Neuron (in vitro differentiated cells): ENCODE results near the gene FCRLA.
"Not testable (repeated sequence)": the region's sequence is repeated elsewhere in the genome, so short reads cannot be mapped to it uniquely, and the experiment has no call there.

ENCODE experiments used
- H2AFZ ChIP-seq: one replicate; pipeline ENCODE4 v1.6.1; 2013; ENCODE audit warnings: low read depth, mild to moderate bottlenecking, inconsistent platforms, low read length, moderate library complexity
- H3K27me3 ChIP-seq: one replicate; pipeline ENCODE4 v1.6.1; 2013; ENCODE audit warnings: low read length; ENCODE audit not compliant: insufficient read depth
- H3K36me3 ChIP-seq: one replicate; pipeline ENCODE4 v1.6.1; 2013; ENCODE audit warnings: low read length; ENCODE audit not compliant: insufficient read depth
- H3K4me1 ChIP-seq: one replicate; pipeline ENCODE4 v1.6.1; 2013; ENCODE audit warnings: low read length; ENCODE audit not compliant: insufficient read depth
- H3K4me3 ChIP-seq: 2 replicates; pipeline ENCODE4 v1.5.1; 2013; ENCODE audit warnings: mild to moderate bottlenecking, low read length, moderate library complexity
- H3K9me3 ChIP-seq: one replicate; pipeline ENCODE4 v1.6.1; 2013; ENCODE audit warnings: low read length

Gene FCRLA

GRCh38 chr1:161706482-161707347 is at the start of gene FCRLA:
Gene FCRLA (plus strand): TSS chr1:161707229. CDS start chr1:161707265, 36 bp downstream.
- Histone ChIP-seq H3K4me1 (no peaks in the 10 kb centered on the region), H2AFZ (no peak within 1 kb of the TSS), H3K4me3 (no peak within 1 kb of the TSS), H3K27me3 (peaks cover 14% of the 10 kb centered on the region), H3K9me3 (no peaks in the 10 kb centered on the region), H3K36me3 (no peaks in the 10 kb centered on the region)

- H2AFZ ChIP-seq, H3K4me3 ChIP-seq, H3K9me3 ChIP-seq, H3K4me1 ChIP-seq, H3K36me3 ChIP-seq, H3K27me3 ChIP-seq: not testable (repeated sequence)
Measured at GRCh38 chr1:161658524-161658923, 48.5 kb upstream of the FCRLA start.

- H3K36me3 ChIP-seq, H3K4me3 ChIP-seq, H3K9me3 ChIP-seq, H2AFZ ChIP-seq, H3K27me3 ChIP-seq, H3K4me1 ChIP-seq: not testable (repeated sequence)
Measured at GRCh38 chr1:161661660-161662311, 45.2 kb upstream of the FCRLA start.

GRCh38 chr1:161662684-161663339 is 44.2 kb upstream of the FCRLA start, which contains the start of gene FCGR2B:
Gene FCGR2B (plus strand): TSS chr1:161663143. CDS start chr1:161663242, 99 bp downstream.
- H2AFZ ChIP-seq, H3K4me1 ChIP-seq, H3K36me3 ChIP-seq, H3K4me3 ChIP-seq, H3K27me3 ChIP-seq, H3K9me3 ChIP-seq: not testable (repeated sequence)

GRCh38 chr1:161663569-161663968 is 43.5 kb upstream of the FCRLA start:
- H3K36me3 ChIP-seq, H3K4me1 ChIP-seq, H2AFZ ChIP-seq, H3K27me3 ChIP-seq, H3K9me3 ChIP-seq, H3K4me3 ChIP-seq: not testable (repeated sequence)

- not testable (repeated sequence) for H3K9me3 ChIP-seq, H3K36me3 ChIP-seq, H3K27me3 ChIP-seq, H2AFZ ChIP-seq, H3K4me3 ChIP-seq, H3K4me1 ChIP-seq
Measured at GRCh38 chr1:161664689-161665088, 42.3 kb upstream of the FCRLA start.

GRCh38 chr1:161671045-161672020 is 35.7 kb upstream of the FCRLA start:
- not testable (repeated sequence) for H3K4me3 ChIP-seq, H3K9me3 ChIP-seq, H3K36me3 ChIP-seq, H3K4me1 ChIP-seq, H3K27me3 ChIP-seq, H2AFZ ChIP-seq

GRCh38 chr1:161673437-161673836 is 33.6 kb upstream of the FCRLA start:
- H3K36me3 ChIP-seq, H3K4me3 ChIP-seq, H3K9me3 ChIP-seq: not testable (repeated sequence)

GRCh38 chr1:161674447-161674846 is 32.6 kb upstream of the FCRLA start:
- H2AFZ ChIP-seq, H3K4me3 ChIP-seq, H3K4me1 ChIP-seq: not testable (repeated sequence)

More at GRCh38 chr1:161673437-161673836, 33.6 kb upstream of the FCRLA start:
- not testable (repeated sequence) for H2AFZ ChIP-seq, H3K4me1 ChIP-seq
- H3K27me3 ChIP-seq, result peaks cover 20% of the 10 kb centered on the region

GRCh38 chr1:161674908-161675307 is 32.1 kb upstream of the FCRLA start:
- H3K9me3 ChIP-seq, H3K4me1 ChIP-seq, H3K4me3 ChIP-seq, H3K36me3 ChIP-seq, H2AFZ ChIP-seq: not testable (repeated sequence)
- peaks cover 21% of the 10 kb centered on the region for H3K27me3 ChIP-seq

More at GRCh38 chr1:161674447-161674846, 32.6 kb upstream of the FCRLA start:
- H3K36me3 ChIP-seq, H3K9me3 ChIP-seq: not testable (repeated sequence)
- H3K27me3 ChIP-seq, result peaks cover 21% of the 10 kb centered on the region

- H3K9me3 ChIP-seq, result no peaks in the 10 kb centered on the region
- no peak overlapping the region for H2AFZ ChIP-seq
- H3K4me1 ChIP-seq, result no peaks in the 10 kb centered on the region
- peaks cover 19% of the 10 kb centered on the region for H3K27me3 ChIP-seq
- H3K4me3 ChIP-seq, result no peak overlapping the region
- H3K36me3 ChIP-seq, result no peaks in the 10 kb centered on the region
Measured at GRCh38 chr1:161676441-161676840, 30.6 kb upstream of the FCRLA start.

- Histone ChIP-seq H3K27me3 (peaks cover 19% of the 10 kb centered on the region), H2AFZ (no peak overlapping the region), H3K4me1 (no peaks in the 10 kb centered on the region), H3K36me3 (no peaks in the 10 kb centered on the region), H3K9me3 (no peaks in the 10 kb centered on the region), H3K4me3 (no peak overlapping the region)
Measured at GRCh38 chr1:161676958-161677689, 29.9 kb upstream of the FCRLA start.
